IMR-90 (cell line): Measurements from ENCODE around the gene DPPA5.
"Not testable (repeated sequence)": the region's sequence is repeated elsewhere in the genome, so short reads cannot be mapped to it uniquely, and the experiment has no call there.

Experiments
- CTCF ChIP-seq: conservative IDR thresholded peaks from 2 replicates; pipeline ENCODE4 v1.5.1; 2012; ENCODE audit warnings: mild to moderate bottlenecking, low read depth, low read length, improper control_type of control experiment
- RAD21 ChIP-seq: IDR thresholded peaks from 2 replicates; pipeline ENCODE4 v1.6.1; 2012; ENCODE audit warnings: low read length, improper control_type of control experiment

GRCh38 chr6:73381531-73381930 is 27.5 kb upstream of the DPPA5 start:
- TF ChIP-seq CTCF, RAD21: not testable (repeated sequence)
